ENCODE measurements around the gene RAB35.
"Not testable (repeated sequence)": the region's sequence is repeated elsewhere in the genome, so short reads cannot be mapped to it uniquely, and the experiment has no call there.

The RAB35 gene

DNA sequence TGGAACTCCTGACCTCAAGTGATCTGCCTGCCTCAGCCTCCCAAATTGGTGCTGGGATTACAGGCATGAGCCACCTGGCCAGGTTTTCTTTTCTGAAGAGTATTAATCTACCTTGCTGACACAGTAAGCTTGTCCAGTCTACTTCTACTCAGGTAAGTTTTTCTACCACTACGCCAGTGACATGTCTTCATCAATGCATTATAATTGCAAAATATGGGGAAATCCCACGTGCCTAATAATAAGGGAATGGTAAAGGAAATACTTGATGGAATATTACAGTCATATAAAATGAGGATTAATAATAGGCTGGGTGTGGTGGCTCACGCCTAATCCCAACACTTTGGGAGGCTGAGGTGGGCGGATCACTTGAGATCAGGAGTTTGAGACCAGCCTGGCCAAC is 62.3 kb downstream of the RAB35 start:
- no peak for DNase-seq

- DNase-seq, result no peak
Measured at GRCh38 chr12:120051535-120051934, 65.0 kb downstream of the RAB35 start.

- no peak for DNase-seq
Measured at GRCh38 chr12:120049426-120049825, 67.1 kb downstream of the RAB35 start.

GRCh38 chr12:120048263-120048662 is 68.3 kb downstream of the RAB35 start:
- no peak for DNase-seq

DNA sequence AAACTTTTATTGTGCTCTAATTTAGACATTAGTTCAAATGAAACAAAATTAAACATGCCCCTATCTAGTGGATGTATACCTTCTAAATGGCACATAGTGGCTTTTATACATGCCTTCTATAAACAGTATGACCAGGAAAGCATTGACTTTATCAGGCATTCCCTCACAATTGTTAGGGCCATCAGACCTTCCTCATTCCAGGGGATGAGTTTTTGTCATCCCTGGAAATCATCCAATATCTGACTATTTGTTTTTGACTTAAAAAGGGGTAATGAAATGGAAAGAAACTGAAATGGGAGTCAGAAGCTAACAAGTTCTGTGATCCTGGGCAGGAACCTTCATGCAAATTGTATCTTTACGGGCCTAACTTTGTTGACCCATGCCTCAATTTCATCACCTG is 69.5 kb downstream of the RAB35 start:
- DNase-seq, result no peak

GRCh38 chr12:120045367-120045766 is 71.2 kb downstream of the RAB35 start:
- DNase-seq, result not testable (repeated sequence)

Measured in hematopoietic multipotent progenitor cell treated with erythropoietin and hydrocortisone succinate and interleukin-3 and kit ligand, for 8 days (in vitro differentiated cells).